HepG2 (cell line): ENCODE measurements around the gene OPN1SW. TPM values are rescaled to one million over a fixed set of nuclear protein-coding genes. Genes with fewer than 3 reads are reported as not detected.

ENCODE experiments used
- ATAC-seq: fragments of 200-7000 bp; cut with Tn5 transposase; 3 replicates; pipeline ENCODE4 v1.9.1; 2020; ENCODE audit warnings: mild to moderate bottlenecking, moderate library complexity
- Bru-seq: library from RNA; stranded (reverse); fragments of 400-500 nt; gene quantifications from one replicate; lab custom pipeline; 2021; lab: Mats Ljungman, UMichigan
- BruChase-seq, 2 experiments: library from RNA; stranded (reverse); fragments of 400-500 nt; gene quantifications; one replicate each; lab custom pipeline; 2021; lab: Mats Ljungman, UMichigan
- BruUV-seq: library from RNA; stranded (reverse); fragments of 400-500 nt; replicated peaks from 2 replicates; lab custom pipeline; 2021; lab: Mats Ljungman, UMichigan
- CTCF ChIA-PET: fragments of 300-600 bp; formaldehyde crosslinking; extraction: SDS; loops from one replicate; lab custom pipeline; 2021; ENCODE audit warnings: low total read pairs, inconsistent platforms, low intra/inter-chr PET ratio; lab: Yijun Ruan, JAX
- POLR2A ChIA-PET: fragments of 350-600 bp; sonication (Branson Sonifier 250); formaldehyde crosslinking; loops from one replicate; lab custom pipeline; 2020; ENCODE audit warnings: antibody characterized with exemption, inconsistent platforms; lab: Yijun Ruan, JAX
- DNase-seq: peaks from one replicate; pipeline ENCODE4 v3.0.0-alpha.2; 2015; ENCODE audit warnings: low spot score
- FAIRE-seq: peaks from 3 replicates; lab custom pipeline; 2011; peaks lifted over from hg19 to GRCh38; lab: Jason Lieb, UNC
- H2AFZ ChIP-seq: one replicate; pipeline ENCODE4 v1.6.1; 2011; ENCODE audit warnings: low read length, inconsistent platforms
- H3K27ac ChIP-seq: fragments of 300-600 bp; 3 replicates; pipeline ENCODE4 v1.8.0; 2011; ENCODE audit warnings: mixed run types, mild to moderate bottlenecking, mixed read lengths, low read length, inconsistent platforms; ENCODE audit not compliant: insufficient read depth; ENCODE audit errors: extremely low read length
- H3K27me3 ChIP-seq, 2 experiments: fragments of 200-600 bp in 1 of 2; 2 replicates in 1 of 2; 3 replicates in 1 of 2; pipeline versions ENCODE4 v1.6.0 to v1.8.0; 2011; ENCODE audit warnings: low read length in 2 of 2, mild to moderate bottlenecking in 2 of 2, moderate library complexity in 2 of 2, inconsistent platforms in 1 of 2; ENCODE audit not compliant: insufficient read depth in 2 of 2, control insufficient read depth in 1 of 2
- H3K36me3 ChIP-seq, 2 experiments: fragments of 200-600 bp in 1 of 2; replicated peaks in 1 of 2; 2 replicates in 1 of 2; 3 replicates in 1 of 2; pipeline versions ENCODE4 v1.5.1 to v1.8.0; 2011; ENCODE audit warnings: low read length in 2 of 2, inconsistent platforms in 1 of 2; ENCODE audit not compliant: insufficient read depth in 2 of 2, control insufficient read depth in 1 of 2
- H3K4me1 ChIP-seq: 2 replicates; pipeline ENCODE4 v1.5.1; 2012; ENCODE audit warnings: low read length, inconsistent platforms; ENCODE audit not compliant: insufficient read depth
- H3K4me2 ChIP-seq: 2 replicates; pipeline ENCODE4 v1.6.0; 2011; ENCODE audit warnings: low read depth, low read length, inconsistent platforms
- H3K4me3 ChIP-seq, 3 experiments: fragments of 200-600 bp in 1 of 3; sonication (generic), shearing (Covaris generic) in 1 of 3; replicated peaks in 1 of 3; 2 replicates each; pipeline ENCODE4 v1.5.1; 2011 to 2016; ENCODE audit warnings: low read length in 3 of 3, inconsistent platforms in 2 of 3, low read depth in 2 of 3, mild to moderate bottlenecking in 2 of 3, control low read depth in 1 of 3, mixed read lengths in 1 of 3; ENCODE audit not compliant: insufficient read depth in 1 of 3
- H3K79me2 ChIP-seq: one replicate; pipeline ENCODE4 v1.6.1; 2011; ENCODE audit warnings: low read length, inconsistent platforms; ENCODE audit not compliant: insufficient read depth
- H3K9ac ChIP-seq: 2 replicates; pipeline ENCODE4 v1.6.0; 2011; ENCODE audit warnings: mild to moderate bottlenecking, low read depth, low read length, inconsistent platforms; ENCODE audit not compliant: insufficient read depth
- H3K9me3 ChIP-seq: 2 replicates; pipeline ENCODE4 v1.5.1; 2012; ENCODE audit warnings: mild to moderate bottlenecking, low read length
- H4K20me1 ChIP-seq: 2 replicates; pipeline ENCODE4 v1.6.0; 2011; ENCODE audit warnings: inconsistent platforms, mild to moderate bottlenecking, low read length, moderate library complexity; ENCODE audit not compliant: insufficient read depth
- ARNT2 ChIP-seq: sonication (generic); formaldehyde crosslinking; IDR thresholded peaks from 2 replicates; pipeline ENCODE4 v1.8.0; 2022; ENCODE audit warnings: mild to moderate bottlenecking, low read depth, missing genetic modification reagents, moderate library complexity
- HNRNPK ChIP-seq: fragments of 200-400 bp; formaldehyde crosslinking; IDR thresholded peaks from 2 replicates; pipeline ENCODE4 v1.6.1; 2018; ENCODE audit warnings: low read length, low read depth, moderate library complexity, mild to moderate bottlenecking; ENCODE audit not compliant: poor library complexity, severe bottlenecking
- PAF1 ChIP-seq: IDR thresholded peaks from 2 replicates; pipeline ENCODE4 v1.6.1; 2016; ENCODE audit warnings: missing genetic modification reagents, missing compliant biosample characterization
- RBAK ChIP-seq: sonication (generic); formaldehyde crosslinking; IDR thresholded peaks from 2 replicates; pipeline ENCODE4 v1.5.1; 2020; ENCODE audit warnings: mild to moderate bottlenecking, missing genetic modification reagents
- RBM22 ChIP-seq: fragments of 200-400 bp; formaldehyde crosslinking; optimal IDR thresholded peaks from 2 replicates; pipeline ENCODE3; 2017; ENCODE audit warnings: mild to moderate bottlenecking, low read length, moderate library complexity
- SAFB2 ChIP-seq: sonication (generic); formaldehyde crosslinking; IDR thresholded peaks from 2 replicates; pipeline ENCODE4 v1.5.1; 2020; ENCODE audit warnings: missing genetic modification reagents, low read depth, mild to moderate bottlenecking, borderline replicate concordance
- ZBTB21 ChIP-seq: sonication (generic); formaldehyde crosslinking; IDR thresholded peaks from 2 replicates; pipeline ENCODE4 v1.4.0; 2020; ENCODE audit warnings: missing genetic modification reagents
- ZNF580 ChIP-seq: IDR thresholded peaks from 2 replicates; pipeline ENCODE4 v1.6.1; 2016; ENCODE audit warnings: low read depth, borderline replicate concordance
- WGBS: methylation state at CpG from one replicate; pipeline ENCODE4 v1.1.6; 2017; ENCODE audit warnings: low lambda C conversion rate; 5-methylcytosine and 5-hydroxymethylcytosine counted together
- in situ Hi-C: cut with HindIII; loops from 2 replicates; pipeline ENCODE4 v1.10.0; 2017; ENCODE audit warnings: low pct_unique_long_range_greater_than_20kb; ENCODE audit not compliant: extremely low pct_ligation_motif_present
- intact Hi-C: fragments of 100-400 bp; cut with micrococcal nuclease; formaldehyde crosslinking; loops from one replicate; pipeline ENCODE4 v1.10.0; 2022; ENCODE audit not compliant: unreplicated experiment
- long read RNA-seq, 2 experiments: library from RNA in 1 of 2; library from polyadenylated mRNA in 1 of 2; stranded (forward) in 1 of 2; unstranded in 1 of 2; transcript quantifications; one replicate each; pipeline ENCODE4 v2.0.0, GENCODE V29; 2019 to 2022
- polyA minus RNA-seq, 3 experiments: library from RNA; depleted of rRNA, polyadenylated mRNA; stranded (reverse); fragments of >200 nt; gene quantifications; 2 replicates each; pipeline ENCODE4 v1.2.3, GENCODE V29; 2011; ENCODE audit warnings: low replicate concordance in 1 of 3
- polyA plus RNA-seq, 8 experiments: library from polyadenylated mRNA; depleted of rRNA in 3 of 8; stranded (reverse) in 7 of 8; unstranded in 1 of 8; fragments of >200 nt; fragmentation: Illumina TruSeq in 4 of 8; extraction: Trizol in 4 of 8; gene quantifications; 2 replicates each; pipeline versions ENCODE4 v1.2.1 to v1.2.3, GENCODE V29; 2011 to 2016; ENCODE audit warnings: low read depth in 4 of 8, missing spikeins in 1 of 8, mixed read lengths in 1 of 8; ENCODE audit not compliant: insufficient read depth in 1 of 8
- total RNA-seq, 5 experiments: library from RNA; depleted of rRNA; stranded (reverse); fragments of >200 nt; fragmentation: Illumina TruSeq; extraction: Trizol; gene quantifications; 2 replicates each; pipeline ENCODE4 v1.2.3, GENCODE V29; 2016; ENCODE audit warnings: low read depth in 1 of 5

The OPN1SW gene, protein sequence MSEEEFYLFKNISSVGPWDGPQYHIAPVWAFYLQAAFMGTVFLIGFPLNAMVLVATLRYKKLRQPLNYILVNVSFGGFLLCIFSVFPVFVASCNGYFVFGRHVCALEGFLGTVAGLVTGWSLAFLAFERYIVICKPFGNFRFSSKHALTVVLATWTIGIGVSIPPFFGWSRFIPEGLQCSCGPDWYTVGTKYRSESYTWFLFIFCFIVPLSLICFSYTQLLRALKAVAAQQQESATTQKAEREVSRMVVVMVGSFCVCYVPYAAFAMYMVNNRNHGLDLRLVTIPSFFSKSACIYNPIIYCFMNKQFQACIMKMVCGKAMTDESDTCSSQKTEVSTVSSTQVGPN
- total RNA-seq (2016; rRNA removed; fragmentation: Illumina TruSeq; extraction: Trizol) = not detected in 2 replicates
- not detected in 2 replicates for total RNA-seq (2016; cell fraction: cytosol; rRNA removed; fragmentation: Illumina TruSeq; extraction: Trizol; ENCODE audit: low read depth)
- not detected in 2 replicates for total RNA-seq (2016; cell fraction: insoluble cytoplasmic fraction; rRNA removed; fragmentation: Illumina TruSeq; extraction: Trizol)
- total RNA-seq (2016; cell fraction: membrane; rRNA removed; fragmentation: Illumina TruSeq; extraction: Trizol) = not detected in 2 replicates
- total RNA-seq (2016; cell fraction: nucleus; rRNA removed; fragmentation: Illumina TruSeq; extraction: Trizol) = not detected in 2 replicates
- polyA plus RNA-seq (2011; rRNA removed) = not detected in 2 replicates
- not detected in 2 replicates for polyA plus RNA-seq (2011; cell fraction: cytosol; rRNA removed)
- not detected in 2 replicates for polyA plus RNA-seq (2011; cell fraction: nucleus; rRNA removed)
- polyA plus RNA-seq (2012) = 0.20 TPM in 1 of 2 replicates, not detected in the other
- polyA plus RNA-seq (2016; cell fraction: cytosol; fragmentation: Illumina TruSeq; extraction: Trizol; ENCODE audit: low read depth) = not detected in 2 replicates
- not detected in 2 replicates for polyA plus RNA-seq (2016; cell fraction: insoluble cytoplasmic fraction; fragmentation: Illumina TruSeq; extraction: Trizol; ENCODE audit: low read depth)
- not detected in 2 replicates for polyA plus RNA-seq (2016; cell fraction: membrane; fragmentation: Illumina TruSeq; extraction: Trizol; ENCODE audit: low read depth)
- not detected in 2 replicates for polyA plus RNA-seq (2016; cell fraction: nucleus; fragmentation: Illumina TruSeq; extraction: Trizol; ENCODE audit: insufficient read depth, low read depth)
- not detected in 2 replicates for polyA minus RNA-seq (2011; rRNA and poly(A)+ RNA removed; ENCODE audit: low replicate concordance)
- not detected in 2 replicates for polyA minus RNA-seq (2011; cell fraction: cytosol; rRNA and poly(A)+ RNA removed)
- polyA minus RNA-seq (2011; cell fraction: nucleus; rRNA and poly(A)+ RNA removed) = not detected in 2 replicates
- not detected for Bru-seq, nascent RNA
- BruChase-seq, experiment 1, labeled RNA remaining after a 6-hour chase = not detected
- not detected for BruChase-seq, experiment 2, labeled RNA remaining after a 2-hour chase
- long read RNA-seq, experiment 1 = 0 reads
- long read RNA-seq, experiment 2 = 0 reads

GRCh38 chr7:128775744-128776474 lies at the start of gene OPN1SW:
Gene OPN1SW (minus strand): TSS chr7:128775794. CDS start chr7:128775781, 13 bp downstream.
- ATAC-seq (peak; percentile 12; the same call in 2 of the 3 replicates), FAIRE-seq (no peak), DNase-seq (no peak)
- H3K27ac ChIP-seq = no peak within 1 kb of the TSS
- peaks cover 0 to 5% of the 10 kb centered on the region in 2 experiments; a peak in 3 of 5 replicates for H3K36me3 ChIP-seq
- H4K20me1 ChIP-seq = no peaks in the 10 kb centered on the region
- WGBS = 100% methylated on average over 4 of the region's 4 CpGs
- no peak within 1 kb of the TSS for H3K4me3 ChIP-seq
- no peaks in the 10 kb centered on the region for H3K27me3 ChIP-seq
- H3K9ac ChIP-seq = no peak within 1 kb of the TSS
- POLR2A ChIA-PET = no interaction called here
- no peaks in the 10 kb centered on the region for H3K9me3 ChIP-seq
- CTCF ChIA-PET = no interaction called here
- no peak within 1 kb of the TSS for H2AFZ ChIP-seq
- TF ChIP-seq ARNT2 (CRISPR knock-in tag) (no peak), PAF1 (CRISPR knock-in tag) (no peak), SAFB2 (CRISPR knock-in tag) (0 out of 2 replicates have a peak, but pooled peaks have one; percentile 20), RBM22 (peak; percentile 59), HNRNPK (no peak), ZBTB21 (CRISPR knock-in tag) (no peak), RBAK (CRISPR knock-in tag) (no peak), ZNF580 (CRISPR knock-in tag) (no peak)
- BruUV-seq = no TSS peak
- intact Hi-C loops = no loop called here
- H3K79me2 ChIP-seq = no peaks in the 10 kb centered on the region
- H3K4me2 ChIP-seq = no peak within 1 kb of the TSS
- H3K4me1 ChIP-seq = peaks cover 35% of the 10 kb centered on the region
- in situ Hi-C loops = no loop called here
